ENCODE data around the gene WWC2.
"Not testable (repeated sequence)": the region's sequence is repeated elsewhere in the genome, so short reads cannot be mapped to it uniquely, and the experiment has no call there.

Gene WWC2

DNA sequence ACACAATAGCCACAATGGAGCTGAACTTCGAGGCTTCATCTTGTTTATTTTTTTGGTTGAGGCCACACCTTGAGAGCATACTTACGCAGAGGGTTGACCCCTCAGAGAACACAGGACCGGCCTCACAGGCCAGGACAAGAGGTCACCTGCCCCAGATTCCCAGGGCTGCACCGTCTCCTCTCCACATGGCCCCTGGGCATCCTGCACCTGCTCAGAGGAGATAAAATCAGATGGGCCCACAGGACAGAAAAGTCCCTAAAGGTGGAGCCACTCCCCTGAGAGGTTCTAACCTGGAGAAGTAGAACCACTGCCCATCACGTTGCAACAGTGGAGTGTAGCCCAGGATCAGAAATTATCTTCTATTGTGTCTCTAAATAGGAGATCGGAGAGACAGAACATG, 224.2 kb downstream of the WWC2 start:
- no peaks in the 10 kb centered on the region for H3K4me1 ChIP-seq (ENCODE audit: control insufficient read depth, low read depth, low read length)
- no peak overlapping the region for H4K8ac ChIP-seq (ENCODE audit: low read depth, low read length)
- no peaks in the 10 kb centered on the region for H3K79me1 ChIP-seq (ENCODE audit: low read length)
- no peak overlapping the region for H2BK15ac ChIP-seq (replicated peaks; ENCODE audit: low read depth)
- H2BK120ac ChIP-seq (ENCODE audit: low read depth, low read length): no peak overlapping the region
- H4K5ac ChIP-seq (ENCODE audit: low read length): no peak overlapping the region
- H3K18ac ChIP-seq (ENCODE audit: low read length): no peak overlapping the region
- no peaks in the 10 kb centered on the region for H3K27me3 ChIP-seq (ENCODE audit: insufficient read depth, low read length, poor library complexity)
- no peak overlapping the region for H3K23ac ChIP-seq (ENCODE audit: low read length)
- no peaks in the 10 kb centered on the region for H3K79me2 ChIP-seq (ENCODE audit: control insufficient read depth, insufficient read depth, low read length)
- no peak overlapping the region for H2BK5ac ChIP-seq (ENCODE audit: low read length)
- no peak overlapping the region for H3K4ac ChIP-seq (ENCODE audit: low read depth, low read length)
- no peak overlapping the region for H3K27ac ChIP-seq (ENCODE audit: low read depth, low read length)
- H3K4me3 ChIP-seq (ENCODE audit: low read length): no peak overlapping the region
- DNase-seq: no peak
- H2AK5ac ChIP-seq (ENCODE audit: low read length): no peak overlapping the region
- no peak overlapping the region for H3K4me2 ChIP-seq (ENCODE audit: low read length)
- no peaks in the 10 kb centered on the region for H3K36me3 ChIP-seq (ENCODE audit: control insufficient read depth, insufficient read depth, low read length)
- H3K9ac ChIP-seq (ENCODE audit: low read length): no peak overlapping the region
- no CpG with 5 or more reads among the region's 6 CpGs for WGBS (ENCODE audit: extremely low coverage, insufficient coverage, low lambda C conversion rate)
- no peak overlapping the region for H3K56ac ChIP-seq (ENCODE audit: low read length)

DNA sequence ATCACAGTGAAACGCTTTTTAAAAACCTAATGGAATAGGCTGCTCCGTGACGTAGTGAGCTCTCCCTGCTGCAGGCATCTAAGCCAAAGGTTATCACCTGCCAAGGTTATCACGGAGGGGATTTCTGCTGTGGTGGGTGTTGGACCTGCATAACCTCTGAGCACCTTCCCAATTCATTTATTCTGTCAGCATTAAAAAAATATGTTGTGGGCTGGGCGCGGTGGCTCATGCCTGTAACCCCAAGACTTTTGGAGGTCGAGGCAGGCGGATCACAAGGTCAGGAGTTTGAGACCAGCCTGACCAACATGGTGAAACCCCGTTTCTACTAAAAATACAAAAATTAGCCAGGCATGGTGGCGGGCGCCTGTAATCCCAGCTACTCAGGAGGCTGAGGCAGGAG, 225.0 kb downstream of the WWC2 start:
- not testable (repeated sequence) for H3K79me1 ChIP-seq (ENCODE audit: low read length); DNase-seq; H3K27ac ChIP-seq (ENCODE audit: low read depth, low read length); H4K5ac ChIP-seq (ENCODE audit: low read length); H2BK120ac ChIP-seq (ENCODE audit: low read depth, low read length); H3K56ac ChIP-seq (ENCODE audit: low read length); H3K79me2 ChIP-seq (ENCODE audit: control insufficient read depth, insufficient read depth, low read length); H2AK5ac ChIP-seq (ENCODE audit: low read length); H2BK5ac ChIP-seq (ENCODE audit: low read length); H3K27me3 ChIP-seq (ENCODE audit: insufficient read depth, low read length, poor library complexity); H3K23ac ChIP-seq (ENCODE audit: low read length); H3K36me3 ChIP-seq (ENCODE audit: control insufficient read depth, insufficient read depth, low read length); H3K4ac ChIP-seq (ENCODE audit: low read depth, low read length); H3K4me2 ChIP-seq (ENCODE audit: low read length); H3K4me3 ChIP-seq (ENCODE audit: low read length); H3K4me1 ChIP-seq (ENCODE audit: control insufficient read depth, low read depth, low read length); H3K9ac ChIP-seq (ENCODE audit: low read length); H2BK15ac ChIP-seq (replicated peaks; ENCODE audit: low read depth); H4K8ac ChIP-seq (ENCODE audit: low read depth, low read length); H3K18ac ChIP-seq (ENCODE audit: low read length)
- no CpG with 5 or more reads among the region's 11 CpGs for WGBS (ENCODE audit: extremely low coverage, insufficient coverage, low lambda C conversion rate)

DNA sequence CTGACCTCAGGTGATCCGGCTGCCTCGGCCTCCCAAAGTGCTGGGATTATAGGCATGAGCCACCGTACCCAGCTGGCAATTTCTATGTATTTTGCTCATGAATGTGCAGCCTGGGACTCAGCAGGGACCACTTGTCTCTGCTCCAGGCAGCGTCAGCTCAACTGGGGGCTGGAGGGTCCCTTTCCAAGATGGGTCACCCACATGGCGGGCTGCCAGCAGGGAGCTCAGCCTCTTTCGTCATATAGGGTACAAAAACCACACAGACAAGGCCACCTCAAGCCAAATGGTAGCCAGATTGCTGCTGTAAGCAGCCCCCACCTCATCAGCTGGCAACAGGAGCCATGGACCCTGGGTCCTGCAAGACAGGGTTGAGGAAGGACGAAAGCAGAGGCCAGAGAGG, 225.6 kb downstream of the WWC2 start:
- no peak overlapping the region for H3K4ac ChIP-seq (ENCODE audit: low read depth, low read length)
- no peaks in the 10 kb centered on the region for H3K4me1 ChIP-seq (ENCODE audit: control insufficient read depth, low read depth, low read length)
- no peak overlapping the region for H2AK5ac ChIP-seq (ENCODE audit: low read length)
- no peak overlapping the region for H3K4me2 ChIP-seq (ENCODE audit: low read length)
- H2BK15ac ChIP-seq (replicated peaks; ENCODE audit: low read depth): no peak overlapping the region
- H3K56ac ChIP-seq (ENCODE audit: low read length): no peak overlapping the region
- no peak overlapping the region for H3K27ac ChIP-seq (ENCODE audit: low read depth, low read length)
- no peak overlapping the region for H4K8ac ChIP-seq (ENCODE audit: low read depth, low read length)
- no peak overlapping the region for H3K9ac ChIP-seq (ENCODE audit: low read length)
- H3K79me2 ChIP-seq (ENCODE audit: control insufficient read depth, insufficient read depth, low read length): no peaks in the 10 kb centered on the region
- H3K23ac ChIP-seq (ENCODE audit: low read length): no peak overlapping the region
- no peak overlapping the region for H2BK5ac ChIP-seq (ENCODE audit: low read length)
- no peaks in the 10 kb centered on the region for H3K36me3 ChIP-seq (ENCODE audit: control insufficient read depth, insufficient read depth, low read length)
- H3K4me3 ChIP-seq (ENCODE audit: low read length): no peak overlapping the region
- H3K27me3 ChIP-seq (ENCODE audit: insufficient read depth, low read length, poor library complexity): no peaks in the 10 kb centered on the region
- no peak overlapping the region for H3K18ac ChIP-seq (ENCODE audit: low read length)
- H2BK120ac ChIP-seq (ENCODE audit: low read depth, low read length): no peak overlapping the region
- H4K5ac ChIP-seq (ENCODE audit: low read length): no peak overlapping the region
- no peak for DNase-seq
- no CpG with 5 or more reads among the region's 7 CpGs for WGBS (ENCODE audit: extremely low coverage, insufficient coverage, low lambda C conversion rate)
- no peaks in the 10 kb centered on the region for H3K79me1 ChIP-seq (ENCODE audit: low read length)

GRCh38 chr4:183326387-183326786, 227.3 kb downstream of the WWC2 start:
- H3K27ac ChIP-seq (ENCODE audit: low read depth, low read length); DNase-seq; H3K79me1 ChIP-seq (ENCODE audit: low read length); H3K9ac ChIP-seq (ENCODE audit: low read length); H2AK5ac ChIP-seq (ENCODE audit: low read length); H3K4ac ChIP-seq (ENCODE audit: low read depth, low read length); H2BK120ac ChIP-seq (ENCODE audit: low read depth, low read length); H4K8ac ChIP-seq (ENCODE audit: low read depth, low read length); H2BK5ac ChIP-seq (ENCODE audit: low read length); H3K4me2 ChIP-seq (ENCODE audit: low read length); H3K27me3 ChIP-seq (ENCODE audit: insufficient read depth, low read length, poor library complexity); H3K36me3 ChIP-seq (ENCODE audit: control insufficient read depth, insufficient read depth, low read length); H3K4me1 ChIP-seq (ENCODE audit: control insufficient read depth, low read depth, low read length); H2BK15ac ChIP-seq (replicated peaks; ENCODE audit: low read depth); H3K23ac ChIP-seq (ENCODE audit: low read length); H3K18ac ChIP-seq (ENCODE audit: low read length); H3K56ac ChIP-seq (ENCODE audit: low read length); H3K4me3 ChIP-seq (ENCODE audit: low read length); H3K79me2 ChIP-seq (ENCODE audit: control insufficient read depth, insufficient read depth, low read length); H4K5ac ChIP-seq (ENCODE audit: low read length): not testable (repeated sequence)
- WGBS (ENCODE audit: extremely low coverage, insufficient coverage, low lambda C conversion rate): no CpG with 5 or more reads among the region's 6 CpGs

- H3K23ac ChIP-seq (ENCODE audit: low read length): no peak overlapping the region
- H3K4ac ChIP-seq (ENCODE audit: low read depth, low read length): no peak overlapping the region
- WGBS (ENCODE audit: extremely low coverage, insufficient coverage, low lambda C conversion rate): no CpG with 5 or more reads among the region's 2 CpGs
- H4K8ac ChIP-seq (ENCODE audit: low read depth, low read length): no peak overlapping the region
- H2BK120ac ChIP-seq (ENCODE audit: low read depth, low read length): no peak overlapping the region
- no peaks in the 10 kb centered on the region for H3K27me3 ChIP-seq (ENCODE audit: insufficient read depth, low read length, poor library complexity)
- no peaks in the 10 kb centered on the region for H3K36me3 ChIP-seq (ENCODE audit: control insufficient read depth, insufficient read depth, low read length)
- H3K56ac ChIP-seq (ENCODE audit: low read length): no peak overlapping the region
- no peaks in the 10 kb centered on the region for H3K79me2 ChIP-seq (ENCODE audit: control insufficient read depth, insufficient read depth, low read length)
- no peak overlapping the region for H2AK5ac ChIP-seq (ENCODE audit: low read length)
- no peak for DNase-seq
- H3K9ac ChIP-seq (ENCODE audit: low read length): no peak overlapping the region
- H3K4me1 ChIP-seq (ENCODE audit: control insufficient read depth, low read depth, low read length): peaks cover 2% of the 10 kb centered on the region
- no peak overlapping the region for H4K5ac ChIP-seq (ENCODE audit: low read length)
- H2BK15ac ChIP-seq (replicated peaks; ENCODE audit: low read depth): no peak overlapping the region
- no peaks in the 10 kb centered on the region for H3K79me1 ChIP-seq (ENCODE audit: low read length)
- no peak overlapping the region for H3K4me2 ChIP-seq (ENCODE audit: low read length)
- H2BK5ac ChIP-seq (ENCODE audit: low read length): no peak overlapping the region
- H3K4me3 ChIP-seq (ENCODE audit: low read length): no peak overlapping the region
- H3K27ac ChIP-seq (ENCODE audit: low read depth, low read length): no peak overlapping the region
- no peak overlapping the region for H3K18ac ChIP-seq (ENCODE audit: low read length)
Measured at GRCh38 chr4:183326853-183327252, 227.8 kb downstream of the WWC2 start.

DNA sequence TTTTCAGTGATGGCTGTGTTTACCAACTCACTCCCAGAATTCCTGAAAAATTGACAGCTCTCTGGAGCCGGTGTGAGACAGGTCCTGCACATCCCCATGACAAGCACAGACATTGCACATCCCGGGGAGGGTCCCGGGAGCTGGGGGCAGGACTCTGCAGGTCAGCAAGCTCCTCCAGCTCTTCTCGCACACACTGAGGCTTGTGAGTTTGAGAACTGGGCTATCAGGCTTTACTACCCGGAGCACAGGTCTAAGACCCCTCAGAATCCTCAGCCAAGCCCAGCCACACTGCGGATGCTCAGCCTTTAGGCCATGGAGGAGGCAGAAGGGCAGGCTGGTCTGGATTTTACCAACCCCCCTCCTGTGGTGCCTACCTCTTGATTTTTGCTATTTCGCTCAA, 228.8 kb downstream of the WWC2 start:
- H3K56ac ChIP-seq (ENCODE audit: low read length): no peak overlapping the region
- H3K27me3 ChIP-seq (ENCODE audit: insufficient read depth, low read length, poor library complexity): no peaks in the 10 kb centered on the region
- H3K18ac ChIP-seq (ENCODE audit: low read length): no peak overlapping the region
- no peaks in the 10 kb centered on the region for H3K79me2 ChIP-seq (ENCODE audit: control insufficient read depth, insufficient read depth, low read length)
- no peak for DNase-seq
- H3K23ac ChIP-seq (ENCODE audit: low read length): no peak overlapping the region
- no peak overlapping the region for H3K4me2 ChIP-seq (ENCODE audit: low read length)
- H2BK120ac ChIP-seq (ENCODE audit: low read depth, low read length): no peak overlapping the region
- H4K8ac ChIP-seq (ENCODE audit: low read depth, low read length): no peak overlapping the region
- no peak overlapping the region for H3K27ac ChIP-seq (ENCODE audit: low read depth, low read length)
- WGBS (ENCODE audit: extremely low coverage, insufficient coverage, low lambda C conversion rate): no CpG with 5 or more reads among the region's 7 CpGs
- H3K36me3 ChIP-seq (ENCODE audit: control insufficient read depth, insufficient read depth, low read length): no peaks in the 10 kb centered on the region
- no peak overlapping the region for H2AK5ac ChIP-seq (ENCODE audit: low read length)
- no peak overlapping the region for H2BK5ac ChIP-seq (ENCODE audit: low read length)
- H2BK15ac ChIP-seq (replicated peaks; ENCODE audit: low read depth): no peak overlapping the region
- H3K4me3 ChIP-seq (ENCODE audit: low read length): no peak overlapping the region
- H3K79me1 ChIP-seq (ENCODE audit: low read length): no peaks in the 10 kb centered on the region
- no peak overlapping the region for H3K4ac ChIP-seq (ENCODE audit: low read depth, low read length)
- H3K4me1 ChIP-seq (ENCODE audit: control insufficient read depth, low read depth, low read length): peaks cover 2% of the 10 kb centered on the region
- H3K9ac ChIP-seq (ENCODE audit: low read length): no peak overlapping the region
- no peak overlapping the region for H4K5ac ChIP-seq (ENCODE audit: low read length)

Measured in mesendoderm (in vitro differentiated cells).